GM18870 (cell line): ENCODE measurements around the gene ARHGEF7.
"Not testable (repeated sequence)": the region's sequence is repeated elsewhere in the genome, so short reads cannot be mapped to it uniquely, and the experiment has no call there.

Source experiments
- ATAC-seq: cut with Tn5 transposase; IDR thresholded peaks from one replicate; pipeline ENCODE4 v1.9.1; 2021; ENCODE audit warnings: moderate library complexity; ENCODE audit not compliant: unreplicated experiment

The ARHGEF7 gene

GRCh38 chr13:111115061-111115964 is at the start of gene ARHGEF7:
ARHGEF7 (plus strand) TSS chr13:111115310; CDS start chr13:111115527, 217 bp downstream.
- ATAC-seq = no peak

GRCh38 chr13:111065698-111066097 is 49.4 kb upstream of the ARHGEF7 start:
- ATAC-seq = no peak

- no peak for ATAC-seq
Measured at GRCh38 chr13:111066544-111066943, 48.6 kb upstream of the ARHGEF7 start.

- peak; percentile 3 for ATAC-seq
Measured at GRCh38 chr13:111068009-111068350, 47.1 kb upstream of the ARHGEF7 start.

GRCh38 chr13:111071120-111071519 is 44.0 kb upstream of the ARHGEF7 start:
- ATAC-seq = not testable (repeated sequence)

- ATAC-seq = not testable (repeated sequence)
Measured at GRCh38 chr13:111071526-111071925, 43.6 kb upstream of the ARHGEF7 start.

GRCh38 chr13:111074826-111075225 is 40.3 kb upstream of the ARHGEF7 start:
- no peak for ATAC-seq

GRCh38 chr13:111076155-111077013 is 38.7 kb upstream of the ARHGEF7 start:
- ATAC-seq = no peak

- no peak for ATAC-seq
Measured at GRCh38 chr13:111079375-111079774, 35.7 kb upstream of the ARHGEF7 start.

GRCh38 chr13:111080642-111081041 is 34.5 kb upstream of the ARHGEF7 start:
- ATAC-seq = no peak

- no peak for ATAC-seq
Measured at GRCh38 chr13:111082240-111082639, 32.9 kb upstream of the ARHGEF7 start.

- ATAC-seq = not testable (repeated sequence)
Measured at GRCh38 chr13:111082769-111083168, 32.3 kb upstream of the ARHGEF7 start.

- ATAC-seq = not testable (repeated sequence)
Measured at GRCh38 chr13:111083693-111084092, 31.4 kb upstream of the ARHGEF7 start.

GRCh38 chr13:111090169-111090568 is 24.9 kb upstream of the ARHGEF7 start:
- no peak for ATAC-seq

- ATAC-seq = no peak
Measured at GRCh38 chr13:111092685-111093084, 22.4 kb upstream of the ARHGEF7 start.

GRCh38 chr13:111093136-111093535 is 22.0 kb upstream of the ARHGEF7 start:
- ATAC-seq = no peak

- no peak for ATAC-seq
Measured at GRCh38 chr13:111093634-111094033, 21.5 kb upstream of the ARHGEF7 start.

- no peak for ATAC-seq
Measured at GRCh38 chr13:111095031-111095840, 19.9 kb upstream of the ARHGEF7 start.

GRCh38 chr13:111095911-111096501 is 19.1 kb upstream of the ARHGEF7 start:
- no peak for ATAC-seq

- no peak for ATAC-seq
Measured at GRCh38 chr13:111099290-111099689, 15.8 kb upstream of the ARHGEF7 start.
